Activated CD8-positive, alpha-beta T cell treated with anti-CD3 and anti-CD28 coated beads, Interleukin-2, amount 10 ng/mL, durations not matched to agents 7 days and 5 days (primary cell): ENCODE results near the gene C19orf18. TPM values are rescaled to one million over a fixed set of nuclear protein-coding genes. Genes with fewer than 3 reads are reported as not detected.
"Not testable (repeated sequence)": the region's sequence is repeated elsewhere in the genome, so short reads cannot be mapped to it uniquely, and the experiment has no call there.

ENCODE experiments used
- ATAC-seq: fragments of 150-1000 bp; cut with Tn5 transposase; one replicate; pipeline ENCODE4 v1.10.0; 2021; ENCODE audit warnings: moderate library complexity
- CTCF ChIA-PET: fragments of 350-600 bp; sonication (Branson Sonifier 250); formaldehyde crosslinking; loops from one replicate; lab custom pipeline; 2021; ENCODE audit warnings: antibody characterized with exemption; lab: Charles Lee
- POLR2A ChIA-PET: fragments of 350-600 bp; sonication (Branson Sonifier 250); formaldehyde crosslinking; loops from one replicate; lab custom pipeline; 2021; ENCODE audit warnings: antibody characterized with exemption; lab: Charles Lee
- DNase-seq: peaks from one replicate; pipeline ENCODE4 v3.0.0-alpha.2; 2020
- H3K27ac Mint-ChIP-seq: one replicate; pipeline ENCODE4 v1.8.0; 2021; ENCODE audit warnings: mild to moderate bottlenecking, mixed read lengths
- H3K27me3 Mint-ChIP-seq: one replicate; pipeline ENCODE4 v1.8.0; 2021; ENCODE audit warnings: low read depth, mixed read lengths
- H3K36me3 Mint-ChIP-seq: one replicate; pipeline ENCODE4 v1.8.0; 2021; ENCODE audit warnings: low read depth, mixed read lengths
- H3K4me1 Mint-ChIP-seq: one replicate; pipeline ENCODE4 v1.8.0; 2021; ENCODE audit warnings: low read depth, mixed read lengths
- H3K4me3 Mint-ChIP-seq: one replicate; pipeline ENCODE4 v1.8.0; 2021; ENCODE audit warnings: mild to moderate bottlenecking, mixed read lengths
- H3K9me3 Mint-ChIP-seq: one replicate; pipeline ENCODE4 v1.8.0; 2022; ENCODE audit warnings: mixed read lengths; ENCODE audit not compliant: insufficient read depth
- total RNA-seq, 2 experiments: library from RNA; stranded (reverse); gene quantifications; one replicate each; pipeline ENCODE4 v1.2.3, GENCODE V29; 2021

Gene C19orf18
- total RNA-seq = under 1 TPM; 0.42 to 0.73 TPM

DNA sequence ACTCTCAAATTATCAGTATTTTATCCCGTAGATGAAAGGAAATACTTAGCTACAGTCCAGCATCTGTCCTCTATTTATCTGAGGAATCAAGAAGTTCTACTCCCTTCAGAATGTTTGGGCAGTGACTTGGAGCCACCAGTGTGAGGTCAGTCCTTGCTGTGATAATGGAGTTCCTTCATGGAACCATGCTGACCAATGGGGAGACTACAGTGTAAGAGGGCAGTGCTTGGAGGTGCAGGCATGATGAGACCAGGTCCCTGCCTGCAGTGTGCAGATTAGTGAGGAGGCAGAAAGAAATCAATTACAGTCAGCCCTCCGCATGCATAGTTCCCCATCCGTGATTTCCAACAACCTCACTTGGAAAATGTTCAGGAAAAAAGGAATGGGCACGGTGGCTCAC, at the start of gene C19orf18:
C19orf18 (minus strand) TSS at position 101 of the 400 bp plus-strand sequence. CDS start 102 bp downstream, outside the sequence.
- ATAC-seq = no peak
- H3K9me3 Mint-ChIP-seq = peaks cover 69% of the 10 kb centered on the region
- H3K4me1 Mint-ChIP-seq = no peaks in the 10 kb centered on the region
- peaks cover 43% of the 10 kb centered on the region for H3K36me3 Mint-ChIP-seq
- no peak within 1 kb of the TSS for H3K4me3 Mint-ChIP-seq
- CTCF ChIA-PET = no interaction called here
- H3K27me3 Mint-ChIP-seq = no peaks in the 10 kb centered on the region
- no peak within 1 kb of the TSS for H3K27ac Mint-ChIP-seq
- DNase-seq = no peak
- POLR2A ChIA-PET = no interaction called here

DNA sequence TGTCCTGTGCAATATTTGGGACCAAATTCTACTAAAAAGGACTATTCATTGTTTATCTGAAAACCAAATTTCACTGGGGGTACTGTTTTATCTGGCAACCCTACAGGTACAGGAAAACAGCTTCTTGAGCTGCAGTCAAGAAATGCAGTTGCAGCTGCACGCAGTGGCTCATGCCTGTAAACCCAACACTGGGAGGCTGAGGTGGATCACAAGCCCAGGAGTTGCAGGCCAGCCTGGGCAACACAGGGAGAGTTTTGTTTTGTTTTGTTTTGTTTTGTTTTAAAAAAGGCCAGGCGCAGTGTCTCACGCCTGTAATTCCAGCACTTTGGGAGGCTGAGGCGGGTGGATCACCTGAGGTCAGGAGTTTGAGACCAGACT, 47.9 kb upstream of the C19orf18 start:
- H3K36me3 Mint-ChIP-seq = peaks cover 3% of the 10 kb centered on the region
- no peak overlapping the region for H3K27ac Mint-ChIP-seq
- peaks cover 30% of the 10 kb centered on the region for H3K9me3 Mint-ChIP-seq
- no peak for DNase-seq
- H3K4me1 Mint-ChIP-seq = no peaks in the 10 kb centered on the region
- POLR2A ChIA-PET = no interaction called here
- H3K27me3 Mint-ChIP-seq = no peaks in the 10 kb centered on the region
- no peak overlapping the region for H3K4me3 Mint-ChIP-seq
- ATAC-seq = no peak
- CTCF ChIA-PET = interaction anchor here (0.8 to 1.8 kb wide), 4 partner anchors 76 to 133 kb away, joined by 3 to 7 read pairs (median 4); partner anchors contain the start of genes ZNF329 and ZSCAN18

DNA sequence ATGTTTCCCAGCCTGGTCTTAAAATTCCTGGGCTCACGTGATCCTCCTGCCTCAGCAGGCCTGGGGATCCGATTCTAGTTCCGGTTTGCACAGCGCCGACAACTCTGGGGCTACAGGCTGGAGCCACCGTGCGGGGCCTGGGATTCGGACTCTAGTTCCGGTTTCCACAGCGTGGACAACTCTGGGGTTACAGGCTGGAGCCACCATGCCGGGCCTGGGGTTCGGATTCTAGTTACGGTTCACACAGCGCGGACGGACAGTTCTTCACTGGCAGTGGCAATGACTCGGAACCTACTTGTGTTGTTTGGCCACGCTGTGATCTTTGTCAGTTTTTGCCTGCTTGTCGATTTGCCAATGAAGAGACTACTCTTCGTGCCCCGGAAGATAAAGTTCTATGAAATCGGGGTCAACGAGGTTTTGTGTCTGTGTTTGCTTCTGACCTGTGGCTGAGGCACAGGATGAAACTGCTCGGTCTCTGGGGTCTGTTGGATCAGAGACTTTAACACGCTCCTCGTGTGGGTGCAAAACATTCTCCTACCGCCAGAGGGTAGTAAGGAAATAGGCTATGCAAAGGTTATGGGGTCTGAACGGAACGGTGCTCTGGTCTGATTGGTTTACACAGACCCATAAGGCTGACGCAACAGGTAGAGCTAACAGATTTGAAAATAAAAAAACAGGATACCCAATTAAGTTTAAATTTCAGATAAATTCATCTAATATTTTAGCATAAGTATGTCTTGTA, 47.4 kb upstream of the C19orf18 start:
- Mint-ChIP-seq H3K27me3 (no peaks in the 10 kb centered on the region), H3K9me3 (peaks cover 36% of the 10 kb centered on the region), H3K27ac (no peak overlapping the region), H3K4me1 (no peaks in the 10 kb centered on the region), H3K36me3 (peaks cover 3% of the 10 kb centered on the region), H3K4me3 (no peak overlapping the region)
- ChIA-PET CTCF (interaction anchor here (0.8 to 1.8 kb wide), 4 partner anchors 77 to 134 kb away, joined by 3 to 7 read pairs (median 4); partner anchors contain the start of genes ZNF329 and ZSCAN18), POLR2A (no interaction called here)
- peak; percentile 78 for ATAC-seq
- peak; percentile 60 for DNase-seq

DNA sequence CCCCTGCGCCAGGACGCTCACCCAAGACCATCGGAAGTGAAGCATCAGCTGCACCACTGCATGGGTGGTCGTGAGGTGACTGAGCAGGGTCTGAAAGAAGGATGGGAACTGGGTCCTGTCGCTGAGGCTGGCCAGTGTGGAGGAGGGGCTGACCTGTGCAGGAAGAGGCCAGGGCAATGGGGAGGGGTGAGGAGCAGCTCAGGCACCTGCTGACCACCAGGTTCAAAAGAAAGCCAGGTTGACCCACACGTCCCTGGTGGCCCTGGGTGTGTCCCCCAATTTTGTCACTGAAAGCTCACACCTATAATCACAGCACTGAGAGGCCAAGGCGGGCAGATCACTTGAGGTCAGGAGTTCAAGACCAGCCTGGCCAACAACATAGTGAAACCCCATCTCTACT, 45.8 kb upstream of the C19orf18 start:
- peaks cover 2% of the 10 kb centered on the region for H3K36me3 Mint-ChIP-seq
- DNase-seq = no peak
- ATAC-seq = no peak
- CTCF ChIA-PET = no interaction called here
- no peak overlapping the region for H3K27ac Mint-ChIP-seq
- no peak overlapping the region for H3K4me3 Mint-ChIP-seq
- H3K9me3 Mint-ChIP-seq = peaks cover 28% of the 10 kb centered on the region
- no peaks in the 10 kb centered on the region for H3K4me1 Mint-ChIP-seq
- no peaks in the 10 kb centered on the region for H3K27me3 Mint-ChIP-seq
- POLR2A ChIA-PET = no interaction called here

DNA sequence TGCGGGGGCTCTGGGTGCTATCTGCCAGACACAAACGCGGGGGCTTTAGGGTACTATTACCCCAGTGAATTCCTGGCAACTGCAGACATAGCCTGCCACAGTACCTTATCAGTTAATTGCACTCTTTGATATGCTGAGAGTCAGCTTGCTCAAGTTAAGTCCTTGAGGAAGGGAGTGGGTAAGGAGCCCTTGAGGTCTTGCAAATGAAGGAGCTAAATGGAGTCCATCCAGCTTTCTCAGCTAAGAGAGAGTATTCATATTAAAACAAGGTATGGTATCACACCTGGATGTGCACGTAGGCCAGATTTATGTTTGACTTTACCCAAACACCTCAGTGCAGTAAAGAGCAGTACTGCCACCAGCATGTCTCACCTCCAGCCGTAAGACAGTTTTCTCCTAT, 39.8 kb upstream of the C19orf18 start:
- DNase-seq (no peak), ATAC-seq (no peak)
- peaks cover 8% of the 10 kb centered on the region for H3K36me3 Mint-ChIP-seq
- POLR2A ChIA-PET = no interaction called here
- no peak overlapping the region for H3K4me3 Mint-ChIP-seq
- H3K9me3 Mint-ChIP-seq = peaks cover 34% of the 10 kb centered on the region
- H3K4me1 Mint-ChIP-seq = peaks cover 5% of the 10 kb centered on the region
- CTCF ChIA-PET = no interaction called here
- H3K27me3 Mint-ChIP-seq = no peaks in the 10 kb centered on the region
- H3K27ac Mint-ChIP-seq = no peak overlapping the region

DNA sequence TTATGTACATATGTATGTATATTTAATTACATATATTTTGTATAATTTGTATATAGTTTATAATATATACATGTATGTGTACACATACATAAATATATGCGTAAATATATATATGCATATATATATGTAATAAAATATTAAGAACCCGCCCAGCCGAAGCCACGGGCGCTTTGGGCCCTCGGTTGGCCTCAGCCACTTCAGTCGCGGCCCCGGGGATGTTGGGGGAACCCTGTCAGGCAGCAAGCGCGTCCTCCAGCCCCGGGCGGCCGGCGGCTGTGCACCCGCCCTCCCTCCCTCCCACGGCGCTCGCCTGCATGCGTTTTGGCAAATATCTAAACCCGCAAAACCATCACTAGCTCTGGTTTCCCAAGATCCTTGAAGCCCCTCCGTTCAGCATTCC, 36.2 kb upstream of the C19orf18 start:
- H3K27me3 Mint-ChIP-seq = no peaks in the 10 kb centered on the region
- ATAC-seq = no peak
- H3K9me3 Mint-ChIP-seq = peaks cover 49% of the 10 kb centered on the region
- peak overlapping the region; percentile 25 for H3K4me3 Mint-ChIP-seq
- H3K4me1 Mint-ChIP-seq = peaks cover 8% of the 10 kb centered on the region
- H3K27ac Mint-ChIP-seq = no peak overlapping the region
- ChIA-PET POLR2A (no interaction called here), CTCF (no interaction called here)
- DNase-seq = no peak
- H3K36me3 Mint-ChIP-seq = peaks cover 35% of the 10 kb centered on the region

DNA sequence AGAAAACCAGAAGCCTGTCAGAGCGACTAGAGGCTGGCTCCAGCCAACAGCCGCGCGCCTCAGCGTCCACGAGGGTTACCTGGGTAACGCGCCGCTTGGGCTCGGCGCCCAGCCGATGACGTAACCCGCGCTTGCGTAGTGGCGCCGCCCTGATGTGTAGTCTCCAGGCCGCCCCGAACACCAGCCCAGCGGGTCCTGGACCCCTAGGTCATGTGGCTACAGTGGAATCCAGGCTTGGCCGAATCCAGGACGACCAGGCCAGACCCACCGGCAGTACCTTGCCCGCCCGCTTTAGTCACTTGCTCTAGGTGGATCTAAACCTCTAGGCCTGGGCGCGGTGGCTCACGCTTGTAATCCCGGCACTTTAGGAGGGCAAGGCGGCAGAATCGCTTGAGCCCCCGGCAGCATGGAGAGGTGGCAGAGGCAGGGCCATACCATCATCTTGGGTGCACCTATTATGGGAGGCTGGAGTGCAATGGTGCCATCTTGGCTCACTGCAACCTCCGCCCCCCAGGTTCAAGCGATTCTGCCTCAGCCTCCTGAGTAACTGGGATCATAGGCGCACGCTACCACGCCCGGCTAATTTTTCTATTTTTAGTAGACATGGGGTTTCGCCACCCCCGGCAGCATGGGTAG, 35.5 kb upstream of the C19orf18 start:
- peaks cover 52% of the 10 kb centered on the region for H3K9me3 Mint-ChIP-seq
- H3K27ac Mint-ChIP-seq = peak overlapping the region; percentile 85
- H3K36me3 Mint-ChIP-seq = peaks cover 42% of the 10 kb centered on the region
- ATAC-seq (peak; percentile 95), DNase-seq (peak; percentile 85)
- peaks cover 8% of the 10 kb centered on the region for H3K4me1 Mint-ChIP-seq
- no peaks in the 10 kb centered on the region for H3K27me3 Mint-ChIP-seq
- H3K4me3 Mint-ChIP-seq = peak overlapping the region; percentile 75
- CTCF ChIA-PET = no interaction called here
- POLR2A ChIA-PET = interaction anchor here (0.7 kb wide), 1 partner anchor 65 kb away, joined by 3 read pairs; no protein-coding TSS in a partner anchor

DNA sequence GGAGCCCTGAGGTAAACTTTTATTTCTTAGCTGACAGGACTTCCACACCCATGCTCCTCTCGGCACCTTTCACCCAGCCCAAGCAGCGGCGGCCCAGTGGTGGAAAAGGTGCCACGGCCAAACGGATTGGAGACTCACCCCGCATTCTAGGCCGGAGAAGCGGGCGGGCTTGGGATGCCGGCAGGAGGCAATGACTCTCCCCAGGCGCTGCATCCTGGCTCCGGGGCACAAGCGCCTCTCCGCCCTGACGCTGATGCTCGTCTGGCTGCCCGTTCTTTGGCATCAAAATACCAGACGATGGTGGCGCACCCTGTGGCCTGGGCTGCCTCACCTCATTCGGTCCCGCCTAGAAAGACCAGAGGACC, 34.9 kb upstream of the C19orf18 start:
- Mint-ChIP-seq H3K4me1 (peaks cover 13% of the 10 kb centered on the region), H3K9me3 (peaks cover 56% of the 10 kb centered on the region), H3K36me3 (peaks cover 47% of the 10 kb centered on the region), H3K27ac (no peak overlapping the region), H3K4me3 (peak overlapping the region; percentile 75), H3K27me3 (no peaks in the 10 kb centered on the region)
- POLR2A ChIA-PET = interaction anchor here (0.7 kb wide), 1 partner anchor 65 kb away, joined by 3 read pairs; no protein-coding TSS in a partner anchor
- DNase-seq (no peak), ATAC-seq (no peak)
- CTCF ChIA-PET = no interaction called here

DNA sequence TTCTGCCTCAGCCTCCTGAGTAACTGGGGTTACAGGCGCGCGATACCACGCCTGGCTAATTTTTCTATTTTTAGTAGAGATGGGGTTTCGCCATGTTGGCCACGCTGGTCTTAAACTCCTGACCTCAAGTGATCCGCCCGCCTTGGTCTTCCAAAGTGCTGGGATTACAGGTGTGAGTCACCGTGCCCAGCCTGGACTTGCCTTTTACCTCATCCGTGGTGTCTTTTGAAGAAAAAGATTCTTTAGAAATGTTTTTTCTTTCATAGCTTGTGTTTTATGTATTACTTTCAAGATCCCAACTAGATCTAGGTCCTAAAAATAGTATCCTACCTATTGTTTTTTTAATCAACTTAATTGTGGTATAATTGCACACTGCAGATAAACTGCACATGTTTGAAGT, 34.5 kb upstream of the C19orf18 start:
- Mint-ChIP-seq H3K4me1 (peaks cover 16% of the 10 kb centered on the region), H3K4me3 (peak overlapping the region; percentile 75), H3K36me3 (peaks cover 51% of the 10 kb centered on the region), H3K9me3 (peaks cover 58% of the 10 kb centered on the region)
- POLR2A ChIA-PET = interaction anchor here (0.7 kb wide), 1 partner anchor 66 kb away, joined by 3 read pairs; no protein-coding TSS in a partner anchor
- DNase-seq, CTCF ChIA-PET, ATAC-seq, H3K27ac Mint-ChIP-seq, H3K27me3 Mint-ChIP-seq: not testable (repeated sequence)

DNA sequence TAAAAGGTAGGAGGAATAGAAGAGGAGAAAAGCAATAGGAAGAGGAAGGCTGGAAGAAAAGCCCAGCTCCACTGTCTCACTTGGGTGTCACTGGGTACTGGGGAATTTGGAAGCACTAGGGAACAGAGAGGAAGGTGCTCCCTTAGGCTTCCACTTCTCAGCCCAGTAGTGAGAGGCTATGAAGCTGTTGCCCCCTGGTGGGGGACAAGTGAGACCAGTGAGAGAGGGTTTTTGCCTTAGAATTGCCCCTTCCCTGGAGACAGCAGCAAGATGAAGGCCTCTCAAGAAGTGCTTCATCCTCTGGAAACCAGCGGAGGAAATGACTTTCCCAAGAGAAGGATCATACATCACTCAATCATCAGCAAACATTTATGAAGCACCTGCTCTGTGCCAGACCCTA, 33.0 kb upstream of the C19orf18 start:
- Mint-ChIP-seq H3K4me3 (no peak overlapping the region), H3K27ac (no peak overlapping the region), H3K9me3 (peaks cover 46% of the 10 kb centered on the region), H3K27me3 (no peaks in the 10 kb centered on the region), H3K36me3 (peaks cover 61% of the 10 kb centered on the region), H3K4me1 (peaks cover 27% of the 10 kb centered on the region)
- ChIA-PET CTCF (no interaction called here), POLR2A (no interaction called here)
- no peak for ATAC-seq
- no peak for DNase-seq

DNA sequence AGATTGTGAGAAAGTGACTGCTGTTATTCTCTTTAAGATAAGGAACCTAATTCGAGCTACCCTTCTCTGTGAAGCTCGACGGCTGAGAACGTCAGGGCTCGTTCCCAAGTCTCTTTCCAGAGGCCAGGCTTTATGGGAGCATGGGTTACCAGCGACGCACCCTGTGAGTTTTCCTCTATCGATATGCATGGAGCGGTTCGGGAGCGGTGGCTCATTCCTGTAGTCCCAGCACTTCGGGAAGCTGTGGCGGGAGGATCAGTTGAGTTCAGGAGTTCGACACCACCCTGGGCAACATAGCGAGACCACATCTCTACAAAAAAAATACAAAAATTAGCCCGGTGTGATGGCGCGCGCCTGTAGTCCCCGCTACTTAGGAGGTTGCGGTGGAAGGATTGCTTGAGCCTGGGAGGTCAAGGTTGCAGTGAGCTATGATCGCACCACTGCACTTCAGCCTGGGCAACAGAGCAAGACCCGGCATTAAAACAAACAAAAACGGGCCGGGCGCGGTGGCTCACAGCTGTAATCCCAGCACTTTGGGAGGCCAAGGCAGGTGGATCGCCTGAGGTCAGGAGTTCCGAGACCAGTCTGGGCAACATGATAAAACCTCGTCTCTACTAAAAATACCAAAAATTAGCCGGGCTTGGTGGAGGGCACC, 29.0 kb upstream of the C19orf18 start:
- Mint-ChIP-seq H3K27me3 (no peaks in the 10 kb centered on the region), H3K27ac (peak overlapping the region; percentile 87), H3K4me1 (peaks cover 30% of the 10 kb centered on the region), H3K36me3 (peaks cover 88% of the 10 kb centered on the region), H3K9me3 (peaks cover 62% of the 10 kb centered on the region), H3K4me3 (peak overlapping the region; percentile 81)
- ChIA-PET POLR2A (interaction anchor here (0.8 to 1.9 kb wide), 7 partner anchors 56 to 371 kb away, joined by 3 to 11 read pairs (median 4); partner anchors contain the start of genes ZNF135, ZNF211, ZNF274 and ZNF329), CTCF (interaction anchor here (0.6 to 1.6 kb wide), 5 partner anchors 152 to 988 kb away, joined by 3 to 5 read pairs (median 3); partner anchors contain the start of gene ZNF551)
- no peak for DNase-seq
- no peak for ATAC-seq
